Measurements from ENCODE around the gene ACADVL. TPM values are rescaled to one million over a fixed set of nuclear protein-coding genes. Genes with fewer than 3 reads are reported as not detected.

Gene ACADVL
- polyA plus RNA-seq, 1 of the 3 experiments (the other 2 are of a cell fraction): 635 TPM

DNA sequence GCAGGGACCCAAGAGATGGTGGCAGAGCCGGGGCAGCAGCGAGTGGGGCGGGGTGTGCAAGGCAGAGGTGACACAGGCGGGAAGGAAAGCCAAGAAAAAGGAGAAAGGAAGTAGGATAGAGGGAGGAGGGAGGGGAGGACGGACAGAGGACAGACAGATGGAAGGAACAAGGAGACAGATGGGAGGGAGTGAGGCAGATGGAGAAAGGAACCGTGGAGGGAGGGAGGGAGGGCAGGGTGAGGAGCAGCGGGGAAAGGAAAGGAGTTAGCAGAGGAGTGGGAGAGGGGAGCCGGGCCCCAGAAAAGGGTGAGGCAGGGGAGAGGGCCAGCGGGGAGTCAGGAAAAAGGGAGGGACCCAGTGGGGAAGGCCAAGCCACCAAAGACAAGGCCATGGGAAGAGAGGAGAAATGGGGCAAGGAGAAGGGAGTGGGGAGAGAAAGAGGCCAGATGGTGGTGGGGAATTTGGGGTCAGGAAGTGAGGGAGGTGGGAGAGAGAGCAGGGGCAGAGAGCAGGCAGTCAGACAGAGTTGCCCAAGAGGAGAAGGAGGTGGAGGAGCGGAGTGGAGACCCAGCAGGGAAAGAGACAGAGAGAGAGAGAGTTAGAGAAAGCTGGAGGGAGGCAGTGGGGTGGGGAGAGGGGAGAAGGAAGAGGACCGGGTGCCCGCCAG, 27.3 kb upstream of the ACADVL start:
- Histone ChIP-seq H3K27me3 (ENCODE audit: insufficient read depth) (no peaks in the 10 kb centered on the region), H3K9me3 (no peaks in the 10 kb centered on the region), H3K4me1 (ENCODE audit: control insufficient read depth in 1 of 2, insufficient read depth in 2 of 2, low read depth in 1 of 2, low read length in 1 of 2) (no peaks in the 10 kb centered on the region), H3K4me2 (no peak overlapping the region), H3K79me2 (ENCODE audit: insufficient read depth) (no peaks in the 10 kb centered on the region), H4K20me1 (ENCODE audit: insufficient read depth) (no peaks in the 10 kb centered on the region), H3F3A (replicated peaks; ENCODE audit: insufficient read depth) (no peaks in the 10 kb centered on the region), H3K9ac (no peak overlapping the region), H3K36me3 (replicated peaks in 1 of 2; ENCODE audit: control insufficient read depth in 1 of 2, insufficient read depth in 2 of 2, low read length in 1 of 2) (peaks cover 15 to 40% of the 10 kb centered on the region in 2 experiments), H3K9me2 (no peaks in the 10 kb centered on the region), H3K4me3 (ENCODE audit: low read depth in 2 of 2, low read length in 1 of 2) (no peak overlapping the region), H3K27ac (ENCODE audit: low read depth in 2 of 2, low read length in 1 of 2) (no peak overlapping the region), H2AFZ (ENCODE audit: low read depth) (no peak overlapping the region)
- no peak for DNase-seq
- TF ChIP-seq FOXM1 (IDR thresholded peaks at IDR 0.05; ENCODE audit: low read depth): no peak
- TF ChIP-seq SMC3 (IDR thresholded peaks at IDR 0.05; ENCODE audit: low read depth, low read length): no peak
- TF ChIP-seq GABPA (IDR thresholded peaks at IDR 0.05; ENCODE audit: low read depth): no peak
- TF ChIP-seq, protein P1, sequence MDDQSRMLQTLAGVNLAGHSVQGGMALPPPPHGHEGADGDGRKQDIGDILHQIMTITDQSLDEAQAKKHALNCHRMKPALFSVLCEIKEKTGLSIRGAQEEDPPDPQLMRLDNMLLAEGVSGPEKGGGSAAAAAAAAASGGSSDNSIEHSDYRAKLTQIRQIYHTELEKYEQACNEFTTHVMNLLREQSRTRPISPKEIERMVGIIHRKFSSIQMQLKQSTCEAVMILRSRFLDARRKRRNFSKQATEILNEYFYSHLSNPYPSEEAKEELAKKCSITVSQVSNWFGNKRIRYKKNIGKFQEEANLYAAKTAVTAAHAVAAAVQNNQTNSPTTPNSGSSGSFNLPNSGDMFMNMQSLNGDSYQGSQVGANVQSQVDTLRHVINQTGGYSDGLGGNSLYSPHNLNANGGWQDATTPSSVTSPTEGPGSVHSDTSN (IDR thresholded peaks at IDR 0.05): no peak
- no peak for TF ChIP-seq RAD21 (IDR thresholded peaks at IDR 0.05; ENCODE audit: low read length)
- no peak for TF ChIP-seq CHD2 (IDR thresholded peaks at IDR 0.05; ENCODE audit: low read length, partially characterized antibody)
- no peak for TF ChIP-seq MXI1 (IDR thresholded peaks at IDR 0.05; ENCODE audit: low read depth, low read length)
- TF ChIP-seq JUND (IDR thresholded peaks at IDR 0.05): no peak
- no peak for TF ChIP-seq GATA2 (CRISPR knock-in tag; IDR thresholded peaks at IDR 0.05)
- TF ChIP-seq FOSL2 (IDR thresholded peaks at IDR 0.05; ENCODE audit: borderline replicate concordance, low read depth): no peak
- TF ChIP-seq RXRA (IDR thresholded peaks at IDR 0.05; ENCODE audit: borderline replicate concordance, low read depth): no peak
- TF ChIP-seq, protein P2, sequence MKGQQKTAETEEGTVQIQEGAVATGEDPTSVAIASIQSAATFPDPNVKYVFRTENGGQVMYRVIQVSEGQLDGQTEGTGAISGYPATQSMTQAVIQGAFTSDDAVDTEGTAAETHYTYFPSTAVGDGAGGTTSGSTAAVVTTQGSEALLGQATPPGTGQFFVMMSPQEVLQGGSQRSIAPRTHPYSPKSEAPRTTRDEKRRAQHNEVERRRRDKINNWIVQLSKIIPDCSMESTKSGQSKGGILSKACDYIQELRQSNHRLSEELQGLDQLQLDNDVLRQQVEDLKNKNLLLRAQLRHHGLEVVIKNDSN (IDR thresholded peaks at IDR 0.05; ENCODE audit: borderline replicate concordance, low read depth): no peak
- TF ChIP-seq, protein P3, sequence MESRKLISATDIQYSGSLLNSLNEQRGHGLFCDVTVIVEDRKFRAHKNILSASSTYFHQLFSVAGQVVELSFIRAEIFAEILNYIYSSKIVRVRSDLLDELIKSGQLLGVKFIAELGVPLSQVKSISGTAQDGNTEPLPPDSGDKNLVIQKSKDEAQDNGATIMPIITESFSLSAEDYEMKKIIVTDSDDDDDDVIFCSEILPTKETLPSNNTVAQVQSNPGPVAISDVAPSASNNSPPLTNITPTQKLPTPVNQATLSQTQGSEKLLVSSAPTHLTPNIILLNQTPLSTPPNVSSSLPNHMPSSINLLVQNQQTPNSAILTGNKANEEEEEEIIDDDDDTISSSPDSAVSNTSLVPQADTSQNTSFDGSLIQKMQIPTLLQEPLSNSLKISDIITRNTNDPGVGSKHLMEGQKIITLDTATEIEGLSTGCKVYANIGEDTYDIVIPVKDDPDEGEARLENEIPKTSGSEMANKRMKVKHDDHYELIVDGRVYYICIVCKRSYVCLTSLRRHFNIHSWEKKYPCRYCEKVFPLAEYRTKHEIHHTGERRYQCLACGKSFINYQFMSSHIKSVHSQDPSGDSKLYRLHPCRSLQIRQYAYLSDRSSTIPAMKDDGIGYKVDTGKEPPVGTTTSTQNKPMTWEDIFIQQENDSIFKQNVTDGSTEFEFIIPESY (IDR thresholded peaks at IDR 0.05; ENCODE audit: borderline replicate concordance, low read depth): no peak
- TF ChIP-seq EP300 (IDR thresholded peaks at IDR 0.05; ENCODE audit: borderline replicate concordance in 1 of 2, low read depth in 1 of 2, low read length in 1 of 2): no peak
- TF ChIP-seq SIN3A (IDR thresholded peaks at IDR 0.05; ENCODE audit: borderline replicate concordance, low read depth, low read length): no peak
- TF ChIP-seq YY1 (IDR thresholded peaks at IDR 0.05; ENCODE audit: low read depth): no peak
- ChIA-PET CTCF (no interaction called here), POLR2A (no interaction called here)
- WGBS (ENCODE audit: low lambda C conversion rate): 90% methylated on average over 12 of the region's 12 CpGs
